ENCODE data around the gene CLRN1.

Gene CLRN1

DNA sequence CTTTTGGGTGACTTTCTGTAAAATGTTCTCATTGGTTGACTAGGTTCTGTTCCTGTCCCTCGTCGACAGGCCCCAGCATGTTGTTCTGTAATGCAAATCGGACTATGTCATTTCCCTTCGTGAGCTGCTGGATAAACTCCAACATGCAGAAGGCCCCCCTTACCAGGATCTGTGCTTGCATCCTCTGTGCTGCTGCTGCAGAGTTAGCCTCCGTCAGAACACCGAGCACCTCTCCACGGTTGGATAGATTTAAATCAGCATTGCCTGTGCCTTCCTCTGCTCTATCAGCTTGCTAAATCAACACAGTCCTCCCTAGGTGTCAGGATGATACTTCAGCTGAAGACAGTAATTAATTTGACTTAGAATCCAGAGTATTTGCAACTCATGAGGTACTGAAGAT lies 54.6 kb downstream of the CLRN1 start:
- no peak for DNase-seq

DNA sequence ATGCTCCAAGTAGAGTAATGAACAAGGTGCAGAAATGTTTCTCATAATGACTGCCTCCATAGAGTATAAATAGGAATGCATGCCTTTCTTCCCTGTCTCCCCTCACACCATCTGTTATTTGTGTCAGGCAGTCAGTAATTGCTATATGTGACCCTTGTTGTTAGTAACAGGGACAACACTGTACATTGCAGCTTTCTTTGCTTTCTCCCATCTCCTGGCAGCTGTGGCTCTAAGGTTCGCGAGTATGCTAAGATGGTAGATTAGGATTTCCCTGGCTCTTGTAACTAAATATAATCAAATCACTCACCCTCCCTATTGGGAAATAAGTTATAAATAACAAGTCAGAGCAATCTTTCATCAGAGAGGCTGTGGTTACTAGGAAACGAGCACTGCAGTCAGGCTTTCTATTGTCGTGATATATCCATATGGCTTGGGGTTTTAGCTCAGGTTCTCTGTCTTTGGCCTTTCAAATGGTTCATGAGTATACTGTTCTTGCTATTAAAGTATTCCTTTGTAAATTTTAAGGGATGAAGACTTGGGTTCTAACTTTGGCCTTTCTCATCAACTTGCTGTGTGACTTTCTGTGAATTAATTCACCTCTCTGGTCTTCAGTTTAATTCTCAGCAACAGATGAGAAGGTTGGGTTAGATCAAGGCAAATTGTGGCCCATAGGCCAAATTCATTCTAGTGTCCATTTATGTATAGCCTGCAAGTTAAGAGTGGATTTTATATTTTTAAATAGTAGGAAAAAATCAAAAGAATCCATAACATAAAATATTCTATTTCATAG lies 59.2 kb downstream of the CLRN1 start:
- no peak for DNase-seq

- DNase-seq: no peak
Observed at GRCh38 chr3:150912501-150912900, 60.0 kb downstream of the CLRN1 start.

- DNase-seq: no peak
Observed at GRCh38 chr3:150911771-150912170, 60.8 kb downstream of the CLRN1 start.

DNA sequence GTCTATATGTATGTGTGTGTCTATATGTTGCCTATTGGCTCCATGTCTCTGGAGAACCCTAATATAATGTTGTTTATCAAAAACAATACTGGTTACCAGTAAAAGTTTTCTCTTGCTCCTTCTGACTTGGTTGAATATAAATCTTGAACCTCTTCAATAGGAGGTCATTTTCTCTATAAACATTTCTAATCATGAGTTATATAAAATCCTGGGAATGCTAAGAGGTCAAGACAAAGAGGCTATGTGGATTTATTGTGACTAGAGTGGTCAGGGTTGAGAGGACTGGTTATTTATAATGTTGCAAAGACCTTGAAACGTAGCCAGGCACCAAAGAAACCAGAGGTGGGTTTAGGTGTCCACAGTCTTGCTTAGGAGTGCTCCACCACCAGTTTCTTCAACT lies 66.1 kb downstream of the CLRN1 start:
- DNase-seq: no peak

DNA sequence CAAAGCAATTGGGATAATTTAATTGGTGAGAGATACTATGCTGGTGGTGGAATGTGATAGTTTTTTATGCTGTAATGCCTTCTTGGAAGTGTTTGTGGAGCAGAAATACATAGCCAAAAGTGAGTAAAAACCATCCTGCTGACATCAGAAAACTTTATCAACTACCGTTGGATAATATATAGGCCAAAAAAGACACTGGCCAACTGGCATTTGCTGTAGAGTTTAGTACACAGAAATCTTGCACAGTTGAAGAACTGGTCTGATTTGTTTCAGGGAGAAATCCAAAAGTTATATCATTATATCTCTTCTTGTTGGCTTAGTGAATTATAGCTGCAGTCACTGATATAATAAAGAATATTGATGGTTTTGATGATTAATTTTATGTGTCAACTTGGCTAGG lies 66.8 kb downstream of the CLRN1 start:
- no peak for DNase-seq

GRCh38 chr3:150905339-150905738 lies 67.2 kb downstream of the CLRN1 start, which contains the start of gene MINDY4B:
MINDY4B (minus strand) TSS chr3:150905439; CDS start chr3:150905439, 0 bp downstream.
- no peak for DNase-seq

GRCh38 chr3:150902988-150903387 lies 69.5 kb downstream of the CLRN1 start:
- no peak for DNase-seq

GRCh38 chr3:150901793-150902192 lies 70.7 kb downstream of the CLRN1 start:
- DNase-seq: no peak

DNA sequence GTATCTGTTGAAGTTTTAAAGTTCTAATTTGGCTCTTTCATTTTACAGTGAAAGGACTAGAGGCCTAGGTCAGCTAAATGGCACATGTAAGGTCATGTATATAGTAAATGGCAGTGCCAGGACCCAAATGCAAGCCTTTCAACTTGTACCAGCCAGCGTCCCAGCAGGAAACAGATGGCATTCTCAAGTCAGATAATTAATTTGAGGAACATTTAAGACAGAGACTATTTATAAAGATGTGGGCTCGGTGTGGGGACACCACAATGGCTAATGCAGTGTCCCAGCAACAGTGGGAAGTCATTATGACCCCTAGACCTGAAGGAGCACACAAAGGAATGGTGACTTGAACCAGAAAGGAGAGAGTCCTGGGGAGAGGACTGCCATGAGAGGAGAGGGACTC lies 73.4 kb downstream of the CLRN1 start:
- no peak for DNase-seq

DNA sequence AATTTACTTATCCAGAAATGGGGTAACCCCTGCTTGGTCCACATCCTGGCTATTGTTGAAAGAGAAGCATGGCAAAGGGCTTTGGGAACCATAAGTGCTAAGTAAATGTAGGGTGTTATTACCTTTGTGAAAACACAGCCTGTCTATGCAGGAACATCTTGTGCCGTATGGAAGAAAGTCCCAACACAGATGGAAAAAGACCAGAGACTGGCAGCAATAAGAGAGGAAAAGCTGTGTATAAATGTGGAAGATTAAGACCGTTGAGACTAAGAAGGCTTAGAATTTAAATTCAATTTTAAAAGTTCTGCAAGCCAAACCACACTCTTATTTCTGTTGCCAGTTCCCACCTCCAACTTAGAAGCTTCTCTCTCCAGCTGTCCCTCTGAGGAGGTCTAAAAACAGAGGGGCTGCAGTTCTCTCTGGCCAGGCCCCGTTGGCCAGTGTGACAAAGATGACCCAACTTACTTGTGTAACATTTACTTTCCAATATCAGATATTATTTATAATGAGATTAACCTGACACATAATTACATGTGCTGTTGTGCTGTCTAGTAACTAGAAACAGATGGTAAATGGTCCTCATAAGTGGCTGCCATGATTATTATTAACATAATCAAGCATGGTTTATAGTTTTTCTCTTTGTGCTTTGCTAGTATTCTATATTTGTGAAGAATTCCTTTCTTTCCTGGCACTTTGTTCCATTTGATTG lies 74.3 kb downstream of the CLRN1 start:
- DNase-seq: no peak

DNA sequence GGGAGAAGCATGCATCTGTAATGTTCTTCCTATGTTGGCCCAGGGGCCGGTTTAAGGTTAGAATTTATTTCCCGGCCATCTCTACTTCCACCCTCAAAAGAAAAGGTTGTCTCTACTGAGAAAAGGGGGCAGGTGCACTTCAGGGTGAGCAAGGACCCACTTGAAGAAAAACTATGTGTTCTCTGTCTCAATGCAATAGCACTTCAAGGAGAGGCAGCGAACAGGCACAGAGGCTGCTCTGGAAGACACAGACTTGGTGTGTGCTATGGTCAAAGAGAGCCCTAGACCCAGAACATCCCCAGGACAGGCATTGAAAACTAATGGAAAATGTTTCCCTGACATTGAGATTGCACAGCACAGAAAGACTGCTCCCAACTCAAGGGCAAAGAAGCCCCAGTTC lies 74.9 kb downstream of the CLRN1 start:
- no peak for DNase-seq

GRCh38 chr3:150890831-150891230 lies 81.7 kb downstream of the CLRN1 start:
- DNase-seq: no peak

DNA sequence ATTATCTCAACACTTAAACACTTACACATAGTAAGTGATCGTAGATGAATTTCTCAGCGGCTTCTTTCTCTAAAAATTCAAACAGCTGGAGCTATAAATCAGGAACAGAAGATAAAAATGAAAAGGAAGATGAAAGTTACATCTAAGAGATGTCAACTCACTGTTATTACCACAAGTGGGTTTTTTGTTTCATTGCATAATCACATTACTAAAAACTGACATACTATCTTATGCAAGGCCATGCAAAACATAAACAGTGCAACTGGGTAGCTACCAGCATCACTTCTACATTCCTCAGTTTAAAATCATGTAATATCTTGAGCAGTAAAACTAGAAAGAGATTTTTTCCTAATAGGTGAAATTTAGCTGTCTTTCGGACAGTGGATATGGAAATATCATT lies 82.2 kb downstream of the CLRN1 start:
- DNase-seq: no peak

- no peak for DNase-seq
Observed at GRCh38 chr3:150889106-150889505, 83.4 kb downstream of the CLRN1 start.

GRCh38 chr3:150887031-150887430 lies 85.5 kb downstream of the CLRN1 start:
- DNase-seq: no peak

DNA sequence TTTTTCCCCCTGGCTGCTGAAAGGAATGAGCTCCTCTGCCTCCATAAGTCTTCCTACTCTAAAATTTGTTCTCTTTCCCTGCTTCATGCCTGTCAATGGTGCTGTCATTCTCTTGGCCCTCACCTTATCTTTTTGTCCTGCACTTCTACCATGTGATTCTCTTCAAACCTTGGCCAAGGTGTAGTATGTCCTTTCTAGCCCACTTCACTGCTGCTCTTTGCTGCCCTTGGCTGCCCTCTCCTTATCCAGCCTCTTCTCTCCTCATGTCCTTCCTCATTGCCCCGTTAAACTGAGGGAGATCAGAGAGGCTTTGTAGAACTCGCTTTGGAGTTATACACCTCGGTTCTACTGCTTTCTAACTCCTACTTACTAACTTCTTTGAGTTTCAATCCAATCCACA lies 87.0 kb downstream of the CLRN1 start:
- DNase-seq: no peak

- no peak for DNase-seq
Observed at GRCh38 chr3:150878996-150879575, 93.4 kb downstream of the CLRN1 start.

DNA sequence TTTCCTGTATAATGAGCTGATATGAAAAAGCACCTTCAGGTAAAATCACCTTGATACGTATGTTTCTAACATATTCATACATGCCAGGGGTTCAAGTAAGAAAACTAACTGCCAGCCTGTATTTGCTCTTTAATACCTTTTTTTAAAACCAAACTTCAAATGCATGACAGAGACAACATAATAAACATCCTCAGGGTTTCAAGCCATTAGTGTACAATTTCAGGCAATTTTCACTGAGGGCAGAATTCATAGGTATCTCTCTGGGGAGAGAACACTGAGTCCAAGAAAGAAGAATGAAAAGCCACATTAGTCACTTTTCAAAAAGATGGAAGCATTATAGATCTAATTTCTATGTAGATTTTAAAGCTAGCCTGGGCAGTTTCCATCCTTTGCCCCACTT lies 94.2 kb downstream of the CLRN1 start:
- no peak for DNase-seq

DNA sequence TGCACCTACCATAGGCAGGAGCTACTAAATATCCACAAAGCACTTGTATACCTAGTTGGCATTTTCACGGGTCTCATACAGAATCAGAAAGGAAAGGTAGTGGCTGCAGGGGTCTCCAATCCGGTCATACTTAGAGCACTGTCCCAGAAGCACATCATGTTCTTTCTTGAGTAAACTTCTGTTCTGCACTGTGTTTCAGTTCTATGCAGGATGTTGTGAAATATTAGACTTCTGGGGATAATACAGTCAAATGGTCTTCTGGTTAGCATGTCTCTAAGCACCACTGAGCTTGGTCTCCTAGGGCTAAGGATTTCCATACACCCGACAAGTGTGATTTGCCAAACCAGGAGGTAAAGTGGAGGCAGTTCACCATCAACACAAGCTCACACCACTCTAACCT lies 95.2 kb downstream of the CLRN1 start:
- DNase-seq: no peak

DNA sequence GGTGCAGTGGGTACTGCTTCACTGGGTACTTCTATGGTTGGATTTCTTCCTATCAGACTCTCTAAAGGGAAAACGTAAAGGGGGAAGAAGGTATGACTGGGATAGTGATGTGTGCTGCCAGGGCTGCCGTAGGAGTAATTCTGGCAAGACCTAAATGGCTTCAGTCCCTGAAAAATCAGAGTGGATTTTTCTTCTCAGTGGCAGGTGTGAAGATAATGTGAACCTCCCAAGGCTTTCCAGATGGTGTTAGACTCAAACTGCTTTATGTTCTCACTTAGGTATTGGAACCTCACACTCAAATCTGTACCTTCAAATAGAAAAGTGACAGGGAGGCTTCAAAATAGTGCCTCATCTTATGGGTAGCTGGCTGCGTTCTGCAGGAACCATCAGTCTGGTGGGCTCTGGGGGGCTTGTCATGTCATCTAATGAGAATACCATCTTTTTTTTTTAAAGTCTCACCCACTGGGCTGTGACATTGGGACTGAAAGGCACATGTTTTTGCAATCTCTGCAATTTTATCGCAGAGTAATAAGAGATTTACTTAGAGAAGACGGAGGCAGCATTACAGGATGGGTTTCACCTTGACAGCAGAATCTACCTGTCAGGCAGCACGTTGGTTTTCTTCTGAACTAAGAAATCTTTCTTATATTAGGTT lies 95.8 kb downstream of the CLRN1 start:
- DNase-seq: no peak
